Measurements from ENCODE around the gene GPM6B. TPM values are rescaled to one million over a fixed set of nuclear protein-coding genes. Genes with fewer than 3 reads are reported as not detected.

GPM6B gene
- total RNA-seq, 4 donors from 2014 or later = 44.0 to 82.4 (median 56.1) TPM

GRCh38 chrX:13808865-13809264 is 8.0 kb downstream of the GPM6B start:
- no peaks in the 10 kb centered on the region for H3K36me3 ChIP-seq
- H3K27me3 ChIP-seq = no peaks in the 10 kb centered on the region
- no peaks in the 10 kb centered on the region for H3K9me3 ChIP-seq
- peaks cover 0 to 8% (median 0%) of the 10 kb centered on the region in 3 donors for H3K4me1 ChIP-seq
- H3K4me3 ChIP-seq = no peak overlapping the region
- H3K27ac ChIP-seq = no peak overlapping the region
- TF ChIP-seq EP300 (IDR thresholded peaks at IDR 0.05) (no peak), POLR2A (IDR thresholded peaks at IDR 0.05) (no peak), POLR2AphosphoS5 (IDR thresholded peaks at IDR 0.05) (no peak), CTCF (IDR thresholded peaks at IDR 0.05) (no peak)
- ATAC-seq = no peak

GRCh38 chrX:13808293-13808692 is 8.6 kb downstream of the GPM6B start:
- no peak overlapping the region for H3K4me3 ChIP-seq
- peaks cover 0 to 8% (median 0%) of the 10 kb centered on the region in 3 donors for H3K4me1 ChIP-seq
- H3K36me3 ChIP-seq = no peaks in the 10 kb centered on the region
- ATAC-seq = no peak
- no peak overlapping the region for H3K27ac ChIP-seq
- TF ChIP-seq CTCF (IDR thresholded peaks at IDR 0.05) (no peak), POLR2AphosphoS5 (IDR thresholded peaks at IDR 0.05) (no peak), EP300 (IDR thresholded peaks at IDR 0.05) (no peak), POLR2A (IDR thresholded peaks at IDR 0.05) (no peak)
- H3K27me3 ChIP-seq = no peaks in the 10 kb centered on the region
- 58% methylated on average over 3 of the region's 4 CpGs; no CpG with 5 or more reads in 1 of the 2 donors for WGBS, 2 donors (ENCODE audit: low coverage in 1 of 2)
- H3K9me3 ChIP-seq = no peaks in the 10 kb centered on the region

GRCh38 chrX:13805241-13805640 is 11.7 kb downstream of the GPM6B start:
- Histone ChIP-seq H3K4me1 (peaks cover 0 to 8% (median 0%) of the 10 kb centered on the region in 3 donors), H3K27ac (no peak overlapping the region), H3K9me3 (no peaks in the 10 kb centered on the region), H3K36me3 (no peaks in the 10 kb centered on the region), H3K27me3 (no peaks in the 10 kb centered on the region), H3K4me3 (no peak overlapping the region)
- ATAC-seq = no peak
- TF ChIP-seq CTCF (IDR thresholded peaks at IDR 0.05) = no peak
- TF ChIP-seq POLR2AphosphoS5 (IDR thresholded peaks at IDR 0.05) = no peak
- TF ChIP-seq POLR2A (IDR thresholded peaks at IDR 0.05) = no peak
- no peak for TF ChIP-seq EP300 (IDR thresholded peaks at IDR 0.05)
- WGBS, 2 donors (ENCODE audit: low coverage in 1 of 2) = 49 to 74% methylated on average over 2 of the region's 2 CpGs

- TF ChIP-seq CTCF (IDR thresholded peaks at IDR 0.05) (no peak), POLR2A (IDR thresholded peaks at IDR 0.05) (no peak), EP300 (IDR thresholded peaks at IDR 0.05) (no peak), POLR2AphosphoS5 (IDR thresholded peaks at IDR 0.05) (no peak)
- no peak overlapping the region for H3K4me3 ChIP-seq
- H3K4me1 ChIP-seq = peaks cover 0 to 4% (median 0%) of the 10 kb centered on the region in 3 donors
- no peak overlapping the region for H3K27ac ChIP-seq
- H3K9me3 ChIP-seq = no peaks in the 10 kb centered on the region
- no peaks in the 10 kb centered on the region for H3K27me3 ChIP-seq
- WGBS, 2 donors (ENCODE audit: low coverage in 1 of 2) = 37 to 60% methylated on average over 2 of the region's 6 CpGs
- H3K36me3 ChIP-seq = no peaks in the 10 kb centered on the region
- no peak for ATAC-seq
These were observed 13.8 kb downstream of the GPM6B start for GRCh38 chrX:13803116-13803515.

GRCh38 chrX:13798184-13798583 is 18.7 kb downstream of the GPM6B start:
- Histone ChIP-seq H3K4me1 (no peaks in the 10 kb centered on the region), H3K36me3 (no peaks in the 10 kb centered on the region), H3K4me3 (no peak overlapping the region), H3K9me3 (no peaks in the 10 kb centered on the region), H3K27ac (no peak overlapping the region), H3K27me3 (no peaks in the 10 kb centered on the region)
- WGBS, 2 donors (ENCODE audit: low coverage in 1 of 2) = 84 to 100% methylated on average over 4 of the region's 4 CpGs
- TF ChIP-seq POLR2A (IDR thresholded peaks at IDR 0.05) (no peak), POLR2AphosphoS5 (IDR thresholded peaks at IDR 0.05) (no peak), EP300 (IDR thresholded peaks at IDR 0.05) (no peak), CTCF (IDR thresholded peaks at IDR 0.05) (no peak)
- ATAC-seq = no peak

All from gastroesophageal sphincter (tissue), 4 donors.